ENCODE data around the gene BACH2. TPM values are rescaled to one million over a fixed set of nuclear protein-coding genes. Genes with fewer than 3 reads are reported as not detected.

Gene BACH2
- polyA plus RNA-seq, 1 experiment: 2.2 TPM

DNA sequence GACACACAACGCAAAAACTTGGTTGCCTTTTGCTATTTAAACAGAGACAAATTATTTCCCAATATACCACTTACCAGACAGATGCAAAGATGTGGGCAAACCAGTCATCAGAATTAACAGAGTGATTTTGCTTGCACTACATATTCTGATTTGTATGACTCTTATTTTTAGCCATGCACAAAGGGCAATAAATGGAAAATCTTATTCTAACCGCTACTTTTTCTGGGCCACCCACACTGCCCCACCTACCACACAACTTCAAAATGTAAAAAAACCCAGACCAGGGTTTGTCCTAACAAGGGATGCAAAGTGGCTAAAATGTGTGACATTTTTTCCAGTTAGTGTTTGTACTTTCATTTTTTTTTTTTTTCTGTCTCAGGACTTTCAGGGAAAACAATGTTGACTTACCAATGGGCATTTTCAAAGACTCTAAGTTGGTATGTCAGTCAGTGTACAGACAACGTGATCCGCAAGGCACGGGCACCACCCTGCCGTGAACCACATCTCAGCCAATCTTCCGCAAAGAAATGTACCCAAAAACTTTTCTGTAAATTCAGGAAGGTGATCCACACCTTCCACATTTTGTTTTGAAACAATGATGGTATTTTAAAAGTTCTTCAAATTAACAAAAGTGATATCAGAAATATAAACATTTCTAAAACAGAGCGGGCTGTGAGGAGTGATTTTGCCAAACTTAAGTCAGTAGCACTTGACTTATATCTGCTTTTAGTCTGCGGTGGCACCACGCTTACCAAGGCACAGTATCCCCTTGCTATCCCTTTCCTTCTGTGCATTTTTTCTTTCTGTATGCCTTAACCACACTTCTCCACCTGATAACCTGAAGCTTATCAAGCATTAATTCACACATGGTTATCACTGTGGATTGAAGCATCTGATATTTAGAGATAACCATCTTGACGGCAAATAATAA is 216.8 kb downstream of the BACH2 start:
- TF ChIP-seq, protein P1, sequence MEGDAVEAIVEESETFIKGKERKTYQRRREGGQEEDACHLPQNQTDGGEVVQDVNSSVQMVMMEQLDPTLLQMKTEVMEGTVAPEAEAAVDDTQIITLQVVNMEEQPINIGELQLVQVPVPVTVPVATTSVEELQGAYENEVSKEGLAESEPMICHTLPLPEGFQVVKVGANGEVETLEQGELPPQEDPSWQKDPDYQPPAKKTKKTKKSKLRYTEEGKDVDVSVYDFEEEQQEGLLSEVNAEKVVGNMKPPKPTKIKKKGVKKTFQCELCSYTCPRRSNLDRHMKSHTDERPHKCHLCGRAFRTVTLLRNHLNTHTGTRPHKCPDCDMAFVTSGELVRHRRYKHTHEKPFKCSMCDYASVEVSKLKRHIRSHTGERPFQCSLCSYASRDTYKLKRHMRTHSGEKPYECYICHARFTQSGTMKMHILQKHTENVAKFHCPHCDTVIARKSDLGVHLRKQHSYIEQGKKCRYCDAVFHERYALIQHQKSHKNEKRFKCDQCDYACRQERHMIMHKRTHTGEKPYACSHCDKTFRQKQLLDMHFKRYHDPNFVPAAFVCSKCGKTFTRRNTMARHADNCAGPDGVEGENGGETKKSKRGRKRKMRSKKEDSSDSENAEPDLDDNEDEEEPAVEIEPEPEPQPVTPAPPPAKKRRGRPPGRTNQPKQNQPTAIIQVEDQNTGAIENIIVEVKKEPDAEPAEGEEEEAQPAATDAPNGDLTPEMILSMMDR (IDR thresholded peaks at IDR 0.05; ENCODE audit: low read depth, low read length): no peak
- CTCF ChIA-PET: no interaction called here
- Histone ChIP-seq H3K4me3 (ENCODE audit: low read depth, low read length) (no peak overlapping the region), H3K9me3 (ENCODE audit: control insufficient read depth, insufficient read depth, low read length) (no peaks in the 10 kb centered on the region), H3K27me3 (ENCODE audit: control insufficient read depth, insufficient read depth, low read length) (no peaks in the 10 kb centered on the region), H3K27ac (ENCODE audit: low read depth, low read length) (no peak overlapping the region)
- POLR2A ChIA-PET: no interaction called here
- DNase-seq (ENCODE audit: low read depth, low spot score): no peak

DNA sequence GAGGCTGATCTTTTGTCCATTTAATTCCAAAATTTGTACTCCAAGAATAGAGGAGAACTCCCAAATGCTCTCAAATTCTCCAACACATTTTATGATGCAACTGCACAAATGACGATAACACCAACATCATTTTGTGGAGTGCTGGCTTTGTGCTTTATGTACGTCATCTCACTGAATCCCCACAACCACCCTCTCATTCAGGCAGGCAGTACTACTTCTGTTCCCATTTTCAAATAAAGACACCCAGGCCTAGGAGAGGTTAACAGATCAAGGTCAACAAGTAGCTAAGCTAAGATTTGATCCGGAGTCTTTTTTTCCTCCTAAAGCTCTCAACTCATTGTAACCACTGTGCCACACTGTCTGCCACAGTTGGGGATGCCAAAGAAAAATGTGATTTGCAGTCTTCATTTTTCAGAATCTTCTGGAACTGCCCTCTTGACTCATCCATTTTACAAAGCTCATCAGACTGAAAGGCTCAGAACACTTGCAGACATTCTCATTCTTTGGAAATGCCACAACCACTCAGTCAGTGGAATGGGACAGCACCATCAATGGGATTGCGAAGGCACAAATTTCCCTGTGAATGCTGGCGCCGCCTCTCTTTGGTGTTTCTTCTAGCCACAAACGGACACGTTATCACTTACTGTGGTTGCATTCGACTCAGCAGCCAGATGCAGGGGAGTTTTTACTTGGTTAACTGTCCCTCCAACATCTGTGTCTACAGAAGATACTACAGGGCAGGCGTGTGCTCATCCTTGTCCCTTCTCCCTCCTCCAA is 217.9 kb downstream of the BACH2 start:
- Histone ChIP-seq H3K27me3 (ENCODE audit: control insufficient read depth, insufficient read depth, low read length) (no peaks in the 10 kb centered on the region), H3K27ac (ENCODE audit: low read depth, low read length) (no peak overlapping the region), H3K9me3 (ENCODE audit: control insufficient read depth, insufficient read depth, low read length) (no peaks in the 10 kb centered on the region), H3K4me3 (ENCODE audit: low read depth, low read length) (no peak overlapping the region)
- TF ChIP-seq, protein P1 (IDR thresholded peaks at IDR 0.05; ENCODE audit: low read depth, low read length): no peak
- POLR2A ChIA-PET: no interaction called here
- no peak for DNase-seq (ENCODE audit: low read depth, low spot score)
- CTCF ChIA-PET: no interaction called here

DNA sequence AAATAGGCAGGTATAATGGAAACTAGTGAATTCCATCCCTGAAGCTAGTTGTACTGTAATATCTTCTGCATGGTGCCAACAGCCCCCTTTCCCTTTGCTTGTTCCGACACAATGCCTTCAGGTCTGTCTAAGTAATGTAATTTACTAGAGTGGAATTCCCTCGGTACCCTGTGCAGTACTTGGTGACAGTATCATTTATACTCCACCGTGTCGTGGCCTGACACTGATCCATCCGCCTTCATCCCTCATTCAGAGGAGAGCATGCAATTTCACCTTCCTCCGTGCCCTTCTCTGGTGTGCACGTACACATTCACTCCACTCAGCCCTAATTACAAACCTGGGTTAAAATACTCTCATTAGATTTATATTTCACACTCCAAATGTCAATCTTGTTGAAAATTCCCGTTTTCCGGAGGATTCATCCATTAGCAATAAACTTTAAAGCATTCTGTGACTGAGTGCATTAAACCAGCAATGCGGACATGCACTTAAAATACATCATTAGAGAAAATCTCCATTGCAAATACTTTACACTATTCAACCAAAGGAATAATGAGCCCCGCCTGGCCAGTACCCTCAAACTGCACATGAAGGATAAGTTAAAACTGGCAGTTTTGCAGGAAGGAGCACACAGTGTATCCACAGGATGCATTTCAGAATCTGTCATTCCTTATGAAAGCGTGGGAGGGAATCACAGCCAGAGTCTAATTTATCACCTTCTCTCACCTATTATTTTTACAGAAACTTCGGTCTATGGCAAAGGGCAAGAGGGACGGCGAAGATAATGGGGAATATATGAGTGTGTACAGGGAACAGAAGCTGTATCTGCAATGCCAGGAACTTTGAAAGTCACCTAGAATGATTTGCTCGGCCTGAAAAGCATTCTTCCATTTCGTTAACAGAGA is 219.9 kb downstream of the BACH2 start:
- H3K9me3 ChIP-seq (ENCODE audit: control insufficient read depth, insufficient read depth, low read length): no peaks in the 10 kb centered on the region
- TF ChIP-seq, protein P1 (IDR thresholded peaks at IDR 0.05; ENCODE audit: low read depth, low read length): no peak

DNA sequence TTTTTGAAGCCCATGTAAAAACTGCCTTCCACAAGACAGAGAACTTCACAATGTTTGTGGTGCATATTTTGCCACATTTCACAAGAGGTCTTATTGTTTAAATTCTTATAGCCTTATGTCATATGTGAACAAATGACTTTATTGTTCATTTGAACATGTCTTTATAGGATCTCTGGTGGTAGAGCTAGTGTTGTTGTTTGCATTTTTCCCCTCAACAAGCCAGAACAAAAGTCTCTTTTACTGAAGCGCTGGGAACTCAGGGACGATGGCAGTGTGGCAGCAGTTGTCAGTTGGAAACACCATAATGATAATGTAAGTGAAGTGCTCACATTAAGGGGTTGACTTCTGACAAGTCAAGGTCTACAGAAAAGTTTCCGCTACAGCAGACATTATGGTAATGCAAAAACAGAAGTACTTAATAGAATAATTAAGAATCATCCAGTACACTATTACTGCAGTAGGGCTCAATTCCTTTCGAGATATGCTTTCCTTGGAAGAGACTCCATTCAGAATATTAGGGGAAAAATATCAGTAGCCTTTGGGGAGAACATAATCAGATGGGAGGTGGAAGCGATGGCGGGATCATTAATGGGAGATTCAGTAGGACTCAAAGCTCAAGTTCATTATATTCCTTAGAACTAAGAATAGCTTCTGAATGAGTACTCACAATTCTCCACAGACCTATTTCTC is 222.3 kb downstream of the BACH2 start:
- Histone ChIP-seq H3K27ac (ENCODE audit: low read depth, low read length) (no peak overlapping the region), H3K27me3 (ENCODE audit: control insufficient read depth, insufficient read depth, low read length) (no peaks in the 10 kb centered on the region), H3K9me3 (ENCODE audit: control insufficient read depth, insufficient read depth, low read length) (no peaks in the 10 kb centered on the region), H3K4me3 (ENCODE audit: low read depth, low read length) (no peak overlapping the region)
- DNase-seq (ENCODE audit: low read depth, low spot score): no peak
- ChIA-PET CTCF (interaction anchor here (1.0 kb wide), 1 partner anchor 31 kb away, joined by 3 read pairs; no protein-coding TSS in a partner anchor), POLR2A (no interaction called here)
- TF ChIP-seq, protein P1 (IDR thresholded peaks at IDR 0.05; ENCODE audit: low read depth, low read length): no peak

More for the DNA sequence above, 219.9 kb downstream of the BACH2 start:
- POLR2A ChIA-PET: no interaction called here
- CTCF ChIA-PET: interaction anchor here (0.8 kb wide), 1 partner anchor 21 kb away, joined by 3 read pairs; no protein-coding TSS in a partner anchor
- H3K27me3 ChIP-seq (ENCODE audit: control insufficient read depth, insufficient read depth, low read length): no peaks in the 10 kb centered on the region
- H3K27ac ChIP-seq (ENCODE audit: low read depth, low read length): no peak overlapping the region
- no peak overlapping the region for H3K4me3 ChIP-seq (ENCODE audit: low read depth, low read length)
- no peak for DNase-seq (ENCODE audit: low read depth, low spot score)

All from AG04450 (cell line).